HCT116 (cell line): ENCODE results near the gene MYO16. TPM values are rescaled to one million over a fixed set of nuclear protein-coding genes. Genes with fewer than 3 reads are reported as not detected.

Source experiments
- ATAC-seq: fragments of 200-7000 bp; cut with Tn5 transposase; 2 replicates; pipeline ENCODE4 v1.9.1; 2020; ENCODE audit warnings: mild to moderate bottlenecking, moderate library complexity
- BruUV-seq: library from RNA; stranded (reverse); fragments of 400-500 nt; replicated peaks from 2 replicates; lab custom pipeline; 2021; lab: Mats Ljungman, UMichigan
- CTCF ChIA-PET: fragments of 300-600 bp; sonication (Branson Sonifier 250); formaldehyde crosslinking; loops from one replicate; lab custom pipeline; 2021; ENCODE audit warnings: antibody characterized with exemption; lab: Charles Lee
- POLR2A ChIA-PET: fragments of 300-600, 350-600 bp; sonication (Branson Sonifier 250); formaldehyde crosslinking; loops from one replicate; lab custom pipeline; 2021; ENCODE audit warnings: antibody characterized with exemption; lab: Charles Lee
- RAD21 ChIA-PET, 2 experiments: fragments of 300-600 bp; sonication (Branson Sonifier 250); formaldehyde crosslinking; loops; one replicate each; lab custom pipeline; 2023; ENCODE audit warnings: low total read pairs in 2 of 2; ENCODE audit not compliant: uncharacterized antibody in 2 of 2, unreplicated experiment in 2 of 2, low non-redundant PET in 1 of 2; lab: Charles Lee
- DNase-seq: peaks from one replicate; pipeline ENCODE4 v3.0.0-alpha.2; 2010; ENCODE audit warnings: low read depth, low spot score
- H2AFZ ChIP-seq: fragments of 200-600 bp; shearing (Covaris generic), sonication (generic); 2 replicates; pipeline ENCODE4 v1.6.1; 2017; ENCODE audit warnings: low read depth, mixed run types, mixed read lengths, antibody characterized with exemption, low read length; ENCODE audit not compliant: poor library complexity, severe bottlenecking
- H3K27ac ChIP-seq: 2 replicates; pipeline ENCODE4 v1.5.1; 2012; ENCODE audit warnings: low read depth, low read length
- H3K27me3 ChIP-seq: fragments of 200-600 bp; sonication (generic); 2 replicates; pipeline ENCODE4 v1.6.1; 2016; ENCODE audit warnings: mixed run types, low read length, mixed read lengths; ENCODE audit not compliant: insufficient read depth
- H3K36me3 ChIP-seq, 2 experiments: fragments of 200-500 bp in 1 of 2; fragments of 200-600 bp in 1 of 2; sonication (Bioruptor generic) in 1 of 2; sonication (generic) in 1 of 2; 2 replicates each; pipeline versions ENCODE4 v1.5.1 to v1.6.1; 2014 to 2016; ENCODE audit warnings: low read length in 2 of 2, inconsistent platforms in 1 of 2, mixed read lengths in 1 of 2, mixed run types in 1 of 2; ENCODE audit not compliant: insufficient read depth in 2 of 2, control insufficient read depth in 1 of 2
- H3K4me1 ChIP-seq, 2 experiments: fragments of 200-600 bp in 1 of 2; sonication (generic) in 1 of 2; 2 replicates each; pipeline versions ENCODE4 v1.5.1 to v1.6.1; 2012 to 2017; ENCODE audit warnings: low read length in 2 of 2, inconsistent platforms in 1 of 2, mild to moderate bottlenecking in 1 of 2, mixed read lengths in 1 of 2, mixed run types in 1 of 2, moderate library complexity in 1 of 2; ENCODE audit not compliant: insufficient read depth in 2 of 2, control insufficient read depth in 1 of 2
- H3K4me2 ChIP-seq: fragments of 200-600 bp; sonication (generic); 2 replicates; pipeline ENCODE4 v1.6.1; 2017; ENCODE audit warnings: mixed run types, low read length, mixed read lengths
- H3K4me3 ChIP-seq, 2 experiments: fragments of 200-600 bp in 1 of 2; sonication (generic) in 1 of 2; replicated peaks in 1 of 2; 2 replicates each; pipeline ENCODE4 v1.5.1; 2011 to 2016; ENCODE audit warnings: low read length in 2 of 2, control low read depth in 1 of 2, low read depth in 1 of 2, mild to moderate bottlenecking in 1 of 2, mixed read lengths in 1 of 2, mixed run types in 1 of 2
- H3K79me2 ChIP-seq: fragments of 200-600 bp; sonication (generic); 2 replicates; pipeline ENCODE4 v1.6.1; 2017; ENCODE audit warnings: mild to moderate bottlenecking, mixed run types, low read length, moderate library complexity, mixed read lengths; ENCODE audit not compliant: insufficient read depth
- H3K9ac ChIP-seq: fragments of 200-600 bp; sonication (generic); 2 replicates; pipeline ENCODE4 v1.6.1; 2016; ENCODE audit warnings: low read length, mixed read lengths
- H3K9me2 ChIP-seq: fragments of 200-600 bp; sonication (generic), shearing (Covaris generic); 2 replicates; pipeline ENCODE4 v1.6.1; 2017; ENCODE audit warnings: mixed run types, mild to moderate bottlenecking, moderate library complexity; ENCODE audit not compliant: insufficient read depth
- H3K9me3 ChIP-seq, 2 experiments: fragments of 200-500 bp in 1 of 2; fragments of 200-600 bp in 1 of 2; sonication (Bioruptor generic) in 1 of 2; sonication (generic) in 1 of 2; 2 replicates each; pipeline ENCODE4 v1.6.1; 2014 to 2017; ENCODE audit warnings: low read length in 2 of 2, mixed read lengths in 2 of 2, inconsistent platforms in 1 of 2, low read depth in 1 of 2, mild to moderate bottlenecking in 1 of 2, mixed run types in 1 of 2, moderate library complexity in 1 of 2; ENCODE audit not compliant: control insufficient read depth in 1 of 2, insufficient read depth in 1 of 2
- H4K20me1 ChIP-seq: fragments of 200-600 bp; sonication (generic), shearing (Covaris generic); 2 replicates; pipeline ENCODE4 v1.6.1; 2017; ENCODE audit warnings: mixed run types, mild to moderate bottlenecking, moderate library complexity; ENCODE audit not compliant: insufficient read depth
- EGR1 ChIP-seq: IDR thresholded peaks from 2 replicates; pipeline ENCODE4 v1.6.1; 2012; ENCODE audit warnings: low read depth
- FOSL1 ChIP-seq: IDR thresholded peaks from 2 replicates; pipeline ENCODE4 v1.6.1; 2012; ENCODE audit warnings: low read depth
- MAX ChIP-seq: IDR thresholded peaks from 2 replicates; pipeline ENCODE4 v1.6.1; 2012
- POLR2A ChIP-seq: IDR thresholded peaks from 2 replicates; pipeline ENCODE4 v1.7.0; 2011; ENCODE audit warnings: borderline replicate concordance; ENCODE audit not compliant: insufficient read depth, insufficient read length; ENCODE audit errors: extremely low read depth
- REST ChIP-seq: IDR thresholded peaks from 2 replicates; pipeline ENCODE4 v1.6.1; 2012; ENCODE audit warnings: low read depth
- SRF ChIP-seq: IDR thresholded peaks from 2 replicates; pipeline ENCODE4 v1.6.1; 2012; ENCODE audit warnings: low read depth
- ZFX ChIP-seq: fragments of 450-650 bp; IDR thresholded peaks from 2 replicates; pipeline ENCODE4 v1.6.1; 2017
- intact Hi-C: fragments of 100-400 bp; cut with micrococcal nuclease; formaldehyde crosslinking; loops from 2 replicates; pipeline ENCODE4 v1.10.0; 2022
- total RNA-seq: library from RNA; stranded (reverse); gene quantifications from one replicate; pipeline ENCODE4 v1.2.1, GENCODE V29; 2021; ENCODE audit not compliant: unreplicated experiment

Gene MYO16
- total RNA-seq, 1 experiment from 2014 or later: 0.07 TPM

GRCh38 chr13:108853031-108853430 lies 223.6 kb downstream of the MYO16 start (continued):
- TF ChIP-seq REST: no peak
- no peak for TF ChIP-seq MAX
- TF ChIP-seq ZFX: no peak

- Histone ChIP-seq H3K79me2 (no peaks in the 10 kb centered on the region), H3K4me3 (no peak overlapping the region), H3K36me3 (no peaks in the 10 kb centered on the region), H3K4me2 (no peak overlapping the region), H3K9ac (no peak overlapping the region), H3K9me2 (no peaks in the 10 kb centered on the region), H2AFZ (no peak overlapping the region), H3K4me1 (no peaks in the 10 kb centered on the region), H3K27ac (no peak overlapping the region), H3K9me3 (no peaks in the 10 kb centered on the region), H4K20me1 (no peaks in the 10 kb centered on the region), H3K27me3 (no peaks in the 10 kb centered on the region)
- no TSS peak for BruUV-seq
- RAD21 ChIA-PET: no interaction called here
- intact Hi-C loops: no loop called here
- CTCF ChIA-PET: interaction anchor here (1.0 kb wide), 1 partner anchor 636 kb away, joined by 3 read pairs; no protein-coding TSS in a partner anchor
- ATAC-seq (no peak), DNase-seq (no peak)
- no peak for TF ChIP-seq FOSL1
- TF ChIP-seq EGR1: no peak
- no peak for TF ChIP-seq ZFX
- no peak for TF ChIP-seq POLR2A
- no peak for TF ChIP-seq SRF
- POLR2A ChIA-PET: no interaction called here
Measured at GRCh38 chr13:108855737-108856387, 226.5 kb downstream of the MYO16 start.
